ENCODE measurements around the gene CORO2B.
"Not testable (repeated sequence)": the region's sequence is repeated elsewhere in the genome, so short reads cannot be mapped to it uniquely, and the experiment has no call there.

The CORO2B gene

DNA sequence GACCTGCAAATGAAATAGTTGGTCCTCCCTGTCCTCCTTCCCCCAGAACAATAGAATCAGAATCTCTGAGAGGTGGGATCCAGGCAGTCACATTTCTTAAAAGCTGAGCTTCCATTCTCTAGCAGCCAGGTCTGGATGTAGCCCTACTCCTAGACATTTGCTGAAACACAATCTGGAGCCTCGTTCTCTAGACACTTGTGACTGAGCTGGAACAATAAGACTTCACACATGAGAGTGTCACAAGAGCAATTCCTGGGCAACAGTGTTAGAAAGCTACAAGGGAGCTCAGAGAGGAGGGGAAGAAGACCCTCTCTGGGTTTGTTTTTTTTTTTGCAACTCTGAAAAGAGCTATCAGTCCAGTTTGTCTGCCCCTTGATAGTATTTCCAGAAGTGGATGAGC lies 14.5 kb downstream of the CORO2B start:
- DNase-seq: no peak

- no peak for DNase-seq
Measured at GRCh38 chr15:68593828-68594532, 15.2 kb downstream of the CORO2B start.

- no peak for DNase-seq
Measured at GRCh38 chr15:68594533-68595259, 15.9 kb downstream of the CORO2B start.

- DNase-seq: no peak
Measured at GRCh38 chr15:68595260-68595564, 16.4 kb downstream of the CORO2B start.

DNA sequence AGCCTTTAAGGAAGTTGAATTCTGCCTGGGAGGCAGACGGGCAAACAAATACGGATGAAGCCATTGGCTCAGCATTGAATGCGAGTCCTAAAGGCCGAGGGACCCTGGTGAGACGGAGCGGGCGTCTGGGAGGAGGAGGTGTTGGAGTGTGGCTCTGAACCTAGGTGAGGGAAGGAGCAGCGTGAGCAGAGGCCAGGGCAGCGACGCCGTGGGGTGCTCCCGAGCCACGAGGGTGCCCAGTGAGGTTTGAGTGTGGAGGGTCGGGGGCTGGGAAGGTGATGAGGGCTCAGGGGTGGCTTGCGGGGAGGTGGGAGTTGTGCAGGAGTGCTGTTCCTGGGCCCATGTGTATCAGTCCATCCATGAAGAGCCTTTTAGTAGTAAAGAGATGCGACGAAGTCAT lies 17.0 kb downstream of the CORO2B start:
- no peak for DNase-seq

GRCh38 chr15:68596691-68597090 lies 17.9 kb downstream of the CORO2B start:
- DNase-seq: no peak

GRCh38 chr15:68597581-68597980 lies 18.8 kb downstream of the CORO2B start:
- DNase-seq: no peak

- no peak for DNase-seq
Measured at GRCh38 chr15:68598171-68599152, 19.7 kb downstream of the CORO2B start.

- no peak for DNase-seq
Measured at GRCh38 chr15:68599153-68599545, 20.4 kb downstream of the CORO2B start.

DNA sequence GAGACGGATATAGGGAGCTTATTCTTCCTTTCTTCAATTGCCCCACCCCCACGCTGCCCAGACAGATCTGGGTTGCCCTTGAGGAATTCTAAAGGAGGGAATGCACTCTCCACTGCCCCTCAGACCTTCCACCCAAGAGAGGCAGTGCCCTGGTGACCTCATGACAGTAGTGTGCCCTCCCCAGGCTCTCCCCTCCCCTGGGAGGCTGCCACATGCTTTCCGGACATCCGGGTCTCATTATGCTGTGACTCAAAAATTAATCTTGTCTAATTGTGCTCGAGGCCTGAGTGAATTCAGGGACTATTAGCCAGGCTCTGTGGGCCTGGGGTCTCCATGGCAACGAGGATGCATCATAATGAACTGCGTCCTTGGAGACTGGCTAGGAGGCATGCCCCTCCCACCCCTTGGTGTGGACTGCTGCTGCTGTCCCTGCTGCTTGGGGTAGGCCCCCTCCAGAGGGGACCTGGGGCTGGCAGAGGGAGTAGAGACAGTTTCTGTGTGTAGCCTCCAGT lies 20.8 kb downstream of the CORO2B start:
- DNase-seq: no peak

DNA sequence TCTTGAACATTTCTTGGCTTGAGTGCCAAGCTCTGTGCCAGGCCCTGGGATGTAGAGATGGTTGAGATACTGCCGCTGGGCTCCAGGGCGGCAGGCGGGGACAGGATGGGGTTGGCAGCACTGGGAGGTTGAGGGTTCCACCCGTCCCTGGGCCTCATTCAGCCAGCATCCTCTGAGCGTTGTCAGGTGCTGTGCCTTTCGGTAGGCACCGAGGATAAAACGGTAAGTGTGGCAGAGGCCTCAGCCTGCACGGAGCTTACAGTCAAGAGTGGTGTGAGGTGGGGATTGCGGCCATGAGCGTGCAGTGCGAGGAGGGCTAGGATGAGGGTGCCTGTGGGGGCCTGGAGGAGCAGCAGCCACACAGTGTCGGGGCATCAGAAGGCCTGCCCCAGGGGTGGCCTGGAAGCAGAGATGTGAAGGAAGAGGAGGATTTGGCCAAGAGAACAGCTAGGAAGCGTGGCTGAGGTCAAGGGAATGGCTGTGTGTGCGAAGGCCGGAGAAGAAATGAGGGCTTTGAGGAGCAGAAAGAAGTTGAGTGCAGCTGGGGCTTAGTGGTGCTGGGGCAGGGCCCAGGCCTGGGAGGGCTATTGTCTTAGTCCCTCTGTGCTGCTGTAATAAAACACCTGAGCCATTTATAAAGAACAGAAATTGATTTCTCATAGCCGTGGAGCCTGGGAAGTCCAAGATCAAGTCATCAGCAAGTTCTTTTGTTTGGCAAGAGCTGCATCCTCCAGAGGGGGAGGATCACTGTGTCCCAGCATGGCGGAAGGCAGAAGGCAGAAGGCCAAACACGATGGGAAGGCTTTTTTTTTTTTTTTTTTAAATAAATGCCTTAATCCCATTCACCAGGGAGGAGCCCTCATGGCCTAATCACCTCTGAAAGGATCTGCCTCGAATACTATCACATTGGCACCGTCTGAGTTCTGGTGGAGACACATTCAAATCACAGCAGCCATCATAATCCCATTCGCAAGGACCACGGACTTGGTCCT lies 22.7 kb downstream of the CORO2B start:
- no peak for DNase-seq

GRCh38 chr15:68602459-68603215 lies 23.8 kb downstream of the CORO2B start:
- DNase-seq: no peak

DNA sequence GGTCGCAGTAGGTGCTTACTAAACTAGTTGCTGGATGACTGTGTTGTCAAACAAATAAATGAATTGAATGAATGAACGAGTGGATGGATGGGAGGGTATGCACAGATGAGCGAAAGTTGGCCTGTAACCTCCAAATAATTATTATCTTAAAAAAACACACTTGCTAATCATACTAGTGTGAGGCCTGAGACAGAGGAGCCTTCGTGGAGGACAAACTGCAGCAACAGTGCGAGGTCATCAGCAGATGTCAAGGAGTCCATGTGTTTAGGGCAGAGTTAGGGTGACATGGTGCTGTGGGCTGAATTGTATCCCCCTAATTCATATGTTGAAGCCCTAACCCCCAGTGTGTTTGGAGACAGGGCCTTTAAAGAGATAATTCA lies 24.4 kb downstream of the CORO2B start:
- DNase-seq: no peak

- DNase-seq: no peak
Measured at GRCh38 chr15:68603951-68604350, 25.2 kb downstream of the CORO2B start.

GRCh38 chr15:68604840-68605478 lies 26.2 kb downstream of the CORO2B start:
- DNase-seq: not testable (repeated sequence)

- DNase-seq: no peak
Measured at GRCh38 chr15:68606375-68606774, 27.6 kb downstream of the CORO2B start.

DNA sequence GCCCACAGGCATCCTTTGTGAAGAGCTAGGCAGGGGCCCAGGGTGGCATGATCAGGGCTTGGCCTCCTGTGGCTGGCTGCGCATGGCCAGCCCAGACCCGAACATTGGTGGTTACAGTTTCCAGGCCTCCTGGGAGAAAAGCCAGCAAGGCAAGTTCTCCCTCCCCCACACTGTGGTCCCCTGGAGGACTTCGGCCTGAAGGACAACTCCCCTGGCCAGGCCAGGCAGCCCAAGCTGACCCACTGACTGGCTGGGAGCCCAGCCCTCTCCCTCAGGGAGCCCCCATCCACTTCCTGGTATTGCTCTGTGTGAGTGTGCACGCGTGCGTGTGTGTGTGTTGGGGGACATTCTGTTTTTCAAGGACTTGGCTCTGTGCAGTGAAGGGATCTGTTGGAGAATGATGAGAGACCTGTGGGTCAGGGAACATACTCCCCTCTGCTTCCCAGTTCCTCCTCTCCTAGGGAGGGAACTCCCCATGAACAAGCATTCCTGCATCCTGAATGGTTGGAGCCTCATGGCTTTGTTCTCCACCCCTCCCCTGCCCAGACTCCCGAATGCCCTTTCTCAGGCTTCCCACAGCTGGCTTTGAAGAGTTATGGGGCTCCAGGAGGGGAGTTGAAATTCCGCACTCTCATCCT lies 29.5 kb downstream of the CORO2B start:
- no peak for DNase-seq

DNA sequence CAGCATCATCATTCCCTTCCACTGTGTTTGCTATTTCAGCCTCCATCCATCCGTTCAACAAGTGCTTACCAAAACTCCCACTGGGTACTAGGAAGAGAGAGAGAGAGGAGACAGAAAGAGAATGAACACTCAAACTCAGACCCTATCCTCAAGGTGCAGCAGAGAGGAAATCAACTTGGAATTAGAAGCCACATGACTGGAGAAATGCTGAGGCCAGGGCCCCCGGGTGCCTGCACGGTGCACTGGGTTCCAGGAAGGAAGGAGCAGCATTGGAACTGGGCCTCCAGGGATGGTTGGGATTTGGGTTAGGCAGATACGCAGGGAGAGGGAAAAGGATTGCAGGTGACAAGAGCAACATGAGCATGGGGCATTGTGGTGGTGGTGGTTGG lies 30.0 kb downstream of the CORO2B start:
- DNase-seq: no peak

GRCh38 chr15:68609629-68610028 lies 30.8 kb downstream of the CORO2B start:
- DNase-seq: no peak

- DNase-seq: no peak
Measured at GRCh38 chr15:68610825-68611224, 32.0 kb downstream of the CORO2B start.

Measured in SHP77 treated with DMSO at 0.1 percent for 48 hours (cell line).